SU-DHL-6 (cell line): ENCODE data around the gene OTUB2.

Experiments
- CTCF ChIP-seq: fragments of 200-600 bp; sonication (generic); IDR thresholded peaks from one replicate; pipeline ENCODE4 v1.5.1; 2017; ENCODE audit warnings: antibody characterized with exemption, mild to moderate bottlenecking, low read length, moderate library complexity; ENCODE audit not compliant: insufficient read depth, poor library complexity, severe bottlenecking
- EZH2phosphoT487 ChIP-seq: fragments of 200-600 bp; sonication (generic), shearing (Covaris generic); conservative IDR thresholded peaks from 2 replicates; pipeline ENCODE4 v1.6.1; 2018; ENCODE audit warnings: mild to moderate bottlenecking, antibody characterized with exemption, low read length, moderate library complexity, mixed read lengths

DNA sequence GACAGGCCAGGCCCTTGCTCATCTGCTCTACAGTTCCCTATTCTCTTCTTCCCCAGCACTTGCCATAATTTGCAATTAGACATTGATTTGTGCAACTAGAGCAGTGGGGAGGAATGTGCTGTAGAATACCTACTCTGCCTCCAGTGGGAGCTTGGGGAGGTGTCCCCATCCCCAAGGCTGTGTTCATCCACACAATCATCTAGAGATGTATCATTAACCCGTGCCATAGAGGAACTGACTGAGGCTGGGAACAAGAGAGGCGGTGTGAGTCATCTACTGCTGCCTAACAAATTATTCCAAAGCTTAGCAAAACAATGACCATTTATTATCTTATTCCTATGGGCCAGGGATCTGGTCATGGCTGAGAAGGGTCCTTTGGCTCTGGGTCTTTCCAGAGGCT is 5.1 kb upstream of the OTUB2 start:
- TF ChIP-seq CTCF (no peak), EZH2phosphoT487 (no peak)
